A673 (cell line): ENCODE data around the gene NLGN1.

Experiments
- CTCF ChIP-seq: fragments of 300-800, 200-600 bp; sonication (generic); conservative IDR thresholded peaks from 2 replicates; pipeline ENCODE4 v1.5.1; 2017; ENCODE audit warnings: low read depth, mild to moderate bottlenecking, antibody characterized with exemption, low read length, moderate library complexity, mixed read lengths
- EZH2 ChIP-seq: fragments of 200-600 bp; sonication (generic); IDR thresholded peaks from 2 replicates; pipeline ENCODE4 v1.6.1; 2017; ENCODE audit warnings: borderline replicate concordance, low read depth, mild to moderate bottlenecking, mixed read lengths, antibody characterized with exemption, low read length; ENCODE audit not compliant: poor library complexity, severe bottlenecking

DNA sequence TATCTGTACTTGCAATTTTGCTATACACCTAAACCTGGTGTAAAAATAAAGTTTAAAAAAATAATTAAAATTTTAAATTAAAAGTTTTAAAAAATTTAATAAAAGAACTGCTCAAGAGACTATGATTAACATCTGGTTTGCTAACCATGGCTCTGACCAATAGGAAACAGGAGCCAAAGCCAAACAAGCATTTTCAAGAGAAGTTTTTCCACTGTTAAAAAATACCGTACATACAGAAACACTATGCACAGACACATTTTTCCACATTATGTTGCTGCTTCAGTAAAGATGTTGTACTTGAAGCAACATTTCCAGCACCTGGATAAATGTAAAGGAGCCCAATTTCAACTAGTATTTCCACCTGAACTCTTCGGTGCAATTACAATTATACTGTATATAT lies 917.7 kb downstream of the NLGN1 start:
- no peak for TF ChIP-seq EZH2
- TF ChIP-seq CTCF: no peak
